ENCODE results near the gene SLC7A4.

Gene SLC7A4

DNA sequence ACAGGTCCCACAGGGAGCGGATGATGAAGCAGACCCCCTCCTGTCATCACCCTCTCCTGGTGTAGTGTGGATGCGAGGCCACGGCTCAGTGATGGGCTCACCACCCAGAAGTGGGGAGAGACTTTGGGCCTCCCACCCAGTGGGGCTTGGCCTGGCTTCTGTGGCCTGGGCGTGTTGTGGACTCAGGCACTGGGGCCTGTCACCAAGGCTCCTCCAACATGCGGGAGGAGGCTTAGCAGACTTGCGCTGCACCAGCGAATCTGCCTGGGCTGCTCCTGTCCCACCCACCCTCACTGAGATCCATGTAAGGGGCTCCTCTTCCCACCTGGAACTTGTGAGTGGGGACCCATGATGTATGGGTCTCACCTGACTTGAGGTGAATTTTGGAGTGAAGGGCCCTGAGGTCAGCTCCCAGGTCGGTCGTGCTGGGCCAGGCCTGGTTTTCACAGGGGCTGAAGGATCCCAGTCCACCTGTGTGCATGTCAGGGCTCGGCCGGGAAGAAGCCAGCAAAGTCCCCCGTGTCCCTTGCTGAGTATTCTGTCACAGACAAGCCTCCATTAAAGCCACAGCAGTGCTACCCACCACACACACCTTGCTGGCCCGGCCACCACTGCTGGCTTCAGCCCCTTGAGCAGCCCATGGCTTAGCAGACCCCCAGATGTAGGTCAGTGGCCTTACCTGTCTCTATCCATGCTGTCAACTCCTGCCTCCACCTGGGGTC is 34.7 kb downstream of the SLC7A4 start:
- DNase-seq: no peak

DNA sequence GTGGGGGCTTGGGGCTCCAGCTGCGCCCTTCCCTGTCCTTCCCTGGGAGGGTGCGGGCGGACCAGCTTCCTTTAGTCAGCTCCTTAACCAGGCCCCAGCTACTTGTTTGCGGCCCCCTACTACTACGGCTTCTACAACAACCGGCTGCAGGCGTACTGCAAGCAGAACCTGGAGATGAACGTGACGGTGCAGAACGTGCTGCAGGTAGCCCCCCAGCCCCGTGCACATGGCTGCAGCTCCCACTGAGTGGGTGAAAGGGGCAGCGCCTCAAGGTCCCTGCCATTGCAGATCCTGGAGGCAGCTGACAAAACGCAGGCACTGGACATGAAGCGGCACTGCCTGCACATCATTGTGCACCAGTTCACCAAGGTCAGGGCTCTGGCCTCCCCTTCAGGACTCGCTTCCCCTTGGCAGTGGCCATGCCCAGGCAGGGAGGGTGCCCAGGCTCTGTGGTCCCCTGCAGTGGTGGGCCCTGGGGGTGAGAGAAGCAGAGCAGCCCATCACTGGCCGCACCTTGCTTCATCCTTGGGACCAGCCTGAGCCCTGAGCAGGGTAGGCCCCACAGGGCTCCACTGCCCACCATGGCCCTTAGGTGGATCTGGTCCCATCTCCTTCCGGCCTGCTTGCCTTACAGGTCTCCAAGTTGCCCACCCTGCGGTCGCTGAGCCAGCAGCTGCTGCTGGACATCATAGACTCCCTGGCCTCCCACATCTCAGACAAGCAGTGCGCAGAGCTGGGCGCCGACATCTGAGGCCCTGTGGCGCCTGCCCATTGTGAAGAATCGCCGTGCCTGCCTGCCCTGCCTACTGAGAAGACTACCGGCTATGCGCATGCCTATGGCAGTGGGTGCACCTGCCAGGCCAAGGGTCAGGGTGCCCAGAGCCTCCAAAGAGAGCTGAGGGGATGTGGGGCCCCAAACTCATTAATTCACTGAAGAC is 35.5 kb downstream of the SLC7A4 start:
- DNase-seq: no peak

DNA sequence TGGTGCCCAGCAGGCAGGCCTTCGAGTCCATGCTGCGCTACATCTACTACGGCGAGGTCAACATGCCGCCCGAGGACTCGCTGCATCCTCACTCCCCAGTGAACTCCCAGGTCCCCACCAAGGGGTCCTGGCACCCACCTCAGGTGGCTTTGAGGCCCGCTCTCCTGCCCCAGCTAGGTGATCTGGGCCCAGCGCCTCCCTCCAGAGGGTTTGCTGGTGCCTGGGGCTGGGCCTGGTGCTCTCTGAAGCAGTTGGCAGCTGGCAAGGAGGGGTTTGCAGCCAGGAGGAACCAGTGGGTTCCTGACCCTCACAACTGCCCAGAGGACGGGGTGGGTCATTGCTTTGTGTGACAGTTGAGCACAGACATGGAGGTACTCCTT is 36.3 kb downstream of the SLC7A4 start:
- DNase-seq: no peak

DNA sequence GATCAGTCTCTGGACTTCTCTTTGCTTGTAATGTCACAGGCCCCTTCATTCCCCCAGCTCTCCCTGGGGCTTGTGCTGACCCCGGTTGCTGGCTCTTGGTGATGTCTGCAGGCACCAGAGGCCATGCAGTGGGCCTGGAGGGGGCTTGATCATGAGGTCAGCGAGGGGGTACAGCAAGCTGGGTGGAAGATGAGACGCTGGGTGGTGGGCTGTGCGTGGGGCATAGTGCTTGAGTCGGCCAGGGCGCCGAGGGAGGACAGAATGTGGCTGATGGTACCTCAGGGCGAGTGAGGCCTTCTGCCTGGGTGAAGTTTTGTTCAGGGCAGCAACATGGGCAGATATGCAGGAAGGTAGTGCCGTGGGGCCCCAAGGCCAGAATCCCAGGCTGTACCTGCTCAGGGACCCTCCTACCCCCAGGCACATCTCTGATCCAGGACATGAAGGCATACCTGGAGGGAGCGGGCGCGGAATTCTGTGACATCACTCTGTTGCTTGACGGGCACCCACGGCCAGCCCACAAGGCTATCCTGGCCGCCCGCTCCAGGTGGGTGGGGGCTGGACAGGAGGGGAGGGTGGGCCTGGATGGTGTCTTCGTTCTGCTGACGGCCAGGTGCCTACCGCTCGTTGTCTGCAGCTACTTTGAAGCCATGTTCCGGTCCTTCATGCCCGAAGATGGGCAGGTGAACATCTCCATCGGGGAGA is 36.9 kb downstream of the SLC7A4 start:
- DNase-seq: no peak

DNA sequence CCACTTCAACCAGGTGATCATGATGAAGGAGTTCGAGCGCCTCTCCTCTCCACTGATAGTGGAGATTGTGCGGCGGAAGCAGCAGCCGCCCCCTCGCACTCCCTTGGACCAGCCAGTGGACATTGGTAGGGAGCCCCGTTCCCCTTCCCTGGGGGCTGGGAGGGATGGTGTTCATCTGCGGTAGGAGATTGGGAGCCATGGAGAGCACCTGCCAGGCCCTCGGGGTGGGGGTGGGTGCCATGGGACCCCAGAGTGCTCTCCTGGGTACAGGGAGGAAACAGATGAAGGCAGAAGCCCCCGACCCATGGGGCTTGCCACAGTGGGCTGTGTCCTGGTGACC is 37.5 kb downstream of the SLC7A4 start:
- DNase-seq: no peak

DNA sequence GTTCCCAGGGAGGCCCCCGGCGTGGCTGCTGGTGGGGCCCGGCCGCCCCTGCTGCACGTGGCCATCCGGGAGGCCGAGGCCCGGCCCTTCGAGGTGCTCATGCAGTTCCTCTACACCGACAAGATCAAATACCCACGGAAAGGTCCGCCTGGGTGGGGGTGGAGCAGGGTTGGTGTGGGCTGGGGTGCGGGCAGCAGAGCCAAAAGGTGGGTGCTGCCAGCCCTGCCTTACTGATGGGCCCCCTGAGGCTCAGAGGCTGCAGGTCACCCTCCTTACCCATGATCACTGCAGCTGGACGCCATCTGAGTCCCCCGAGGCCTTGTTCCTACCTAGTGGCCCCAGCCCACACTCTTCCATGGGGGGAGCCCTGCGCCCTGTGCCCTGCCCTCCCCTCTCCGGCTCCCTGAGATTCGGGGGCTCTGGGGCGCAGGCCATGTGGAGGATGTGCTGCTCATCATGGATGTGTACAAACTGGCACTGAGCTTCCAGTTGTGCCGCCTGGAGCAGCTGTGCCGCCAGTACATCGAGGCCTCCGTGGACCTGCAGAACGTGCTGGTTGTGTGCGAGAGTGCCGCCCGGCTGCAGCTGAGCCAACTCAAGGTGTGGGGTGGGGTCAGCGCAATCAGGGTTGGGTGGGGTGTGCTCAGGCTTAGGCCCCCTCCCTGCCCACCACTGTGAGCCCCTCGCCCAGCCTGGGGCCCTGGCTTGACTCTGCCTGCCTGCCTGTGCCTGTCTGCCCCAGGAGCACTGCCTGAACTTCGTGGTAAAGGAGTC is 38.0 kb downstream of the SLC7A4 start:
- DNase-seq: no peak

DNA sequence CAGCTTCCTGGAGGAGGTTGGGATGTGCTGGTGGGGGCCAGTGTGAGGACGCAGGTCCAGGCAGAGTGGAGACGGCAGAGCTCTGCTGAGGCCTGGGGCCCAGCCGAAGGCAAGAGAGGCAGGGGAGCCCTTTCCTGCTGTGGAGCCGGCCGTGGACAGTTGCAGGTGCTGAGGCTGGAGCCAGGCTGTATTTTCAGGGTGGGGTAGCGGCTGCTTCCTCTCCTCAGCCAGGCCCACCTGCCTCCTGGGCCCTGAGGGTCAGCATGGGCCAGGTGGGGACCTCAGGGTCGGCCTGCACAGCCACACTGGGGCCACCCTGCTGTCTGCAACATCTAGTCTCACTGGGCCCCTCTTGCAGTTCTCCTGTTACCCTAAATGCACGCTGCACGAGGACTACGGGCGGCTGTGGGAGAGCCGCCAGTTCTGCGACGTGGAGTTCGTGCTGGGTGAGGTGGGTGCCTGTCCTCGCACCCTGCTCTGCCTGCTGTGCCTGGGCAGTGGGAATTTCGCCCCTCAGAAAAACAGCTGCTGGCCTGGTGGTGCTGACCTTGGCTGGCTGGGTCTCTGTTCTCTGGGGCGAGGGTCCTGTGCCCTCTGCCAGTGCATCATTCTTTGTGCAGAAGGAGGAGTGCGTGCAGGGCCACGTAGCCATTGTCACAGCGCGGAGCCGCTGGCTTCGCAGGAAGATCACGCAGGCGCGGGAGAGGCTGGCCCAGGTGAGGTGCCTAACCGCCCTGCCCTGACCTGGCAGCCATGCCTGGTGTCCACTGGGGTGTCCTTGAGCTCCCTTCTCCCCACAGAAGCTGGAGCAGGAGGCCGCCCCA is 38.8 kb downstream of the SLC7A4 start:
- no peak for DNase-seq

DNA sequence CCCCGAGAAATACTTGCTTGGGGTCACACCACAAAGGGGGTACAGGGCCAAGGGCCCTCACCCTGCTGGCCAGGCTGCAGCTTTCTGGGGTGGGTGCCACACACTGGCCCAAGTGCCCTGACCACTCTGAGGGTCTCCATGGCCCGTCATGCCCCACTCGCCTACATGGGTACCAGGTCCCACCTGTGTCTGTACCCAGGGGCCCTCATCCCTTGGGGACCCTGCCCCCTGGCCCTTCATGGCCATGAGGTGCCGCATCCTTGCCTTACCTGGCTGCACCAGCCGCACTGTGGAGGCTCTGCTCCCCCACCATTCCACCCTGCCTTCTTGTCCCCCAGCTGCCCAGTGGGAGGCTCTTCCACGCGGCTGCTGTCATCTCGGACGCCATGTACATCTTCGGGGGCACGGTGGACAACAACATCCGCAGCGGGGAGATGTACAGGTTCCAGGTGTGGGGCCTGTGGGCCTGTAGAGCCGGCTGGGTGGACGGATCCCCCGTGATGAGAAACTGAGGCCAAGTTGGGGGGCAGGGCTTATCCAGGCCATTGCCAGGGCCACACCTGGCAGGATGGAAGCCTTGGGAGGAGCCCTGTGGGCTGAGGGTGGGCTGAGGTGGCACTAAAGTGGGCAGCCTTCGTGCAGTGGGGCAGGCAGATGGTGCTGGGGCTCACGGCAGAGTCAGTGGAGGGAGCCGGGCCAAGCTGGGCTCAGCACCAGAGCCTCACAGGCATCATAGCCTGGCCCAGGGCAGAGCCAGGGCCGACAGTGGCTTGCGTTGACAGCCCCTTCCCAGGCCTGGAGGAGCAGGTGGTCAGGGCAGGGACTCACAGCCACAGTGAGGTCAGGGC is 39.7 kb downstream of the SLC7A4 start:
- no peak for DNase-seq

DNA sequence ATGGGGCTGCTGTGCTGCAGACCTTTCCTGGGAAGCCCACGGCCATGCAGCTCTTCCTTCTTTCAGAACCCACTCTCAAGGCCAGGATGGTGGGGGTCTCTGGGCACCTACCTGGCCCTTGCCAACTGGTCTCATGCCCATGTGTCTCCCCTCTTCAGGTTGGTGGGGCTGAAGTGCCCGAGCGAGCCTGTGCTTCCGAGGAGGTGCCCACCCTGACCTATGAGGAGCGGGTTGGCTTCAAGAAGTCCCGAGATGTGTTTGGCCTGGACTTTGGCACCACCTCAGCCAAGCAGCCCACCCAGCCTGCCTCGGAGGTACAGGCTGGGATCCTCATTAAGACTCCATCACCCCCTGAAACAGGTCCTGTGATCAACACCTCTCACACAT is 40.3 kb downstream of the SLC7A4 start:
- no peak for DNase-seq

DNA sequence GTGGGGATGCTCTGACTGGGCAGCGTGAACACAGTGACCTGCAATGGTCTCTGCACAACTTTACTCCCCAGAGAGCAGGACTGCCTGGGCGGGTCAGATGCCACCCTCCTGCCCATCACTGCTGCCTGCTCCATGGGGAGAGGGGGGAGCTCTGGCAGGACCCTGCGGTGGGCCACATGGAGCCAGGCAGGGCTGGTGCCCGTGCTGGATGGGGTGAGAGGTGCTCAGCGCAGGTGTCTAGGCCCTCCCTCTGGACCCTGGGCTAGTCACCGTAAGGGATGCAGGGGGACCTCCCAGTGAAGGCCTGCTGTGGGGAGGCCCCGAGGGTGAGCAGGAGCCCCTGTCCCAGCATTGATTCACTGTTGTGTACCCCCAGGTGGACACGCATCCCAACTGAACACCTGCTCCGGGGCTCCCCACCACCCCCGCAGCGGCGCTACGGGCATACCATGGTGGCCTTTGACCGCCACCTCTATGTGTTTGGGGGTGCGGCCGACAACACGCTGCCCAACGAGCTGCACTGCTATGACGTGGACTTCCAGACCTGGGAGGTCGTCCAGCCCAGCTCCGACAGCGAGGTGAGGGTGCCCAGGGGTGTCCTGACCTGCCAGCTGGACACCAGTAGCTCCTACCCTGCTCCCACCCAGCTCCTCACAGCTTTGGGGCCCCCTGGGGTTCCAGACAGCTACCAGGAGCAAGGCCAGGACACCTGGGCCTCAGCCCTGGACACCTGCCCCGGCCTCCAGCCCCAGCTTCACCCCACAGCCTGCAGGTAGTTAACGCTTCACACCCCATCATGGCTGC is 40.9 kb downstream of the SLC7A4 start:
- DNase-seq: no peak

DNA sequence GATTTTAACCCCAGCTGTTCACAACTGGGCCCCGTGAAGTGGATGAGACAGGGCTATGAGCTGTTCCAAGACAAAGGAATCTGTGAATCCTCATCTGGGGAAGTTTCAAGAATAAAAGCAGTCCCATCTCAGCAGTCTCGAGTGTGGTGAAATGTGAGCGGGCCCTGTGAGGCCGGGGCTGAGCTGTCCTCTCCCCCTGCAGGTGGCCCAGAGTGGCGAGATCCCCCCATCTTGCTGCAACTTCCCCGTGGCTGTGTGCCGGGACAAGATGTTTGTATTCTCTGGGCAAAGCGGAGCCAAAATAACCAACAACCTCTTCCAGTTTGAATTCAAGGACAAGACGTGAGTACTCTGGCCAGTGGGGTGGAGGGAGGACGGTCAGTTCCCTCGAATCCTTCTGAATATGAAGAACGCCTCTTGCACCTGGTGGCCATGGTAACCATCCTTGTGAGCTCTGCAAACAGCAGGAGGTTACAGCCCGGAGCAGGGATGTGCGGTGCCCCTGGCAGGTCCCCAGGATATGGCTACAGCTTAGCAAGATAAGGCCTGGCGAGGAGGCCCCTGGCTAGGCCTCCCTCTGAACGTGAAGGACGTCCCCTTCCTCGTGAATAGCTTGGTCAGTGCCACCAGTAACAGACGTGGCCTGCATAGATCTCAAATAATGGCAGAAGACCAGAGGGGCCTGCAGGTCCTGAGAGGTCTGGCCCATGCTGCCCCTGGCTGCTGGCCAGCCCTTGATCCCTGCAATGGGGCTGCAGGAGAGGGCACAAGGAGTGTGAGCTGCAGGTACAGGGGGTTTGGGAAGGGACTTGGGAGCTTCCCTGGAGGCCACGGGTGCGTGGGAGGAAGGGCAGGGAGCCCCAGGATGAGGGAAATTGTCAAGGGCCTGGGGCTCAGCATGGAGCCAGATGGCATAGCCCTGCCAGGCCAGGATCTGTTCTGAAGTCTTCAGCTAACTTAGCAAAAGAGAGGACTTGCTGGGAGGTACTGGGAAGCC is 41.9 kb downstream of the SLC7A4 start:
- no peak for DNase-seq

DNA sequence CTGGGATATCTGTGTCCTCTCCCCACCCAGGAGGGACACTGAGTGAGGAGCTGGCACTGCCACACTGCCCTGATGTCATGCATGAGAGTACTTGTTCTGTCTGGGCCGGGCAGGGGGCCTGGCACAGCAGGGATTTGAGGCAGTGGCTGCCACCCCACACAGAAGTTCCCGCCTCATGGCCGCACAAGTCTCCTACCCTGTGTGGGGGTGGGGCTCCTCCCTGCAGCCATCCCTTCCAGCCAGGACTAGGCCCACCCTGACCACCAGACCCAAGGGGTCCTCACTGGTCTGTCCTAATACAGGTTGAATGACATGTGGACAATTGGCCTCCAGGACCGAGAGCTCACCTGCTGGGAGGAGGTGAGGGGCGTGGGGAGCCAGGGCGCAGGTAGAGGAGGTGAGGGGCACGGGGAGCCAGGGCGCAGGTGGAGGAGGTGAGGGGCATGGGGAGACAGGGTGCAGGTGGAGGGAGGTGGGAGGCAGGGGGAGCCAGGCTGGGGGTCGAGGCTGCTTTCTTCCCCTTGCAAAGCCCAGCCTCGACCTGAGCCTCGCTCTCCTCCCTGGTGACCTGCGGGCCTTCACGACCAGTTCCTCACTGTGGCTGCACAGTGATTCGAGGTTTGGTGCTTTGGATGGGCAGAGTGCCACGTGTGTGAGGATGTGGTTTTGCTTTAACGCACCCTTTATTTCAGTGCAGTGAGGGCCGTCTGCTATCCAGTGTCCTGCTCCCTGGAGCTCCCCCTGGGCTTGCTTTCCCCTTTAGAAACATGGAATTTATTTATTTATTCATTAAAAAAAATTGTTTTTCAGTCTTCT is 42.8 kb downstream of the SLC7A4 start:
- DNase-seq: no peak

DNA sequence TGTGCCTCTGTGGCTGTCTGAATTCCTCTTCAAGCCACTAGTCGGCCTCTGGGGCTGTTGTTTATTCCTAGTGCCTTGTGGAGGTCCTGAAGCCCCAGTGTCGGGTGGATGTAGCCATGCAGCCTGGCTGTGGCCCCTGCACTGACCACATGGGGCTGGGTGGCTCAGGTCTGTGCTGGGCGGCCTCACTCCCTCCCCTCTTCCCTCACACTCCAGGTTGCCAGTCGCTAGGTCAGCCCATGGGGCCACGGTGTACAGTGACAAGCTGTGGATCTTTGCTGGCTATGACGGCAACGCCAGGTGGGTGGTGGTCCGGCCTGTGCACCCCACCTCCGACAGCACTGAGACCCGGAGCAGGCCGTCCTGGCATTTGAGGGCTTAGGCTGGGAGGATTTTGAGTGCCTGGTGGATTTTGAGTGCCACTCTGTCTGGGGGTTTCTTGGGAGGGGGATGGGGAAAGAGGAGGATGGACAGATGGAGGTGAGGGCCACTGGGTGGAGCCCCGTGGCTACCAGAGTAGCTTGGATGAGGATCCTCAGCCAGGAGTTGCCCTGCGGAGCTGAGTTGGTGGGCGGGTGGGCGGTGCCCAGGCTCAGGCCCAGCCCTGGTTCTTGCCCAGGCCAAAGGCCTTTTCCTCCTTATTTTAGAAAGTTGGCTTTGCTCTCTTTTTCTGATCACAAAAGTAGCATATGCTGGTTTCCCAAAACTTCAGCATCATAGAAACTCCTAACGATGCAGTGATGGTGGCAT is 43.6 kb downstream of the SLC7A4 start:
- DNase-seq: no peak

DNA sequence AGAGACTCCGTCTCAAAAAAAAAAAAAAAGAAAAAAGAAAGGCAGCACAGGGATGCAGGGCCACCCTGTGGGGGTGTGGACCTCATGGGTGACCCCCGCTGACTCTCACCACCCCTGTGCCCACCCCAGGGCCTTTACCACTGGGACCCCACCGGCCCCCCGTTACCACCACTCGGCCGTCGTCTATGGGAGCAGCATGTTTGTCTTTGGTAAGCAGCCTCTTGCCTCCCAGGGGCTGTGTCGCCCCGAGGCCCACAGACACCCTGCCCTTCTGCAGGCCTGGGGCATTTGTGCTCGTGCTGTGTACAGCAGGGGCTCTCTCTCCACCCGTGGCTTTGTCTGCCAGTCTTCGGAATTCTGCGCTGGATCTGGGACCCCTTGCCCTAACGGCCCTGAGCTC is 45.0 kb downstream of the SLC7A4 start:
- no peak for DNase-seq

DNA sequence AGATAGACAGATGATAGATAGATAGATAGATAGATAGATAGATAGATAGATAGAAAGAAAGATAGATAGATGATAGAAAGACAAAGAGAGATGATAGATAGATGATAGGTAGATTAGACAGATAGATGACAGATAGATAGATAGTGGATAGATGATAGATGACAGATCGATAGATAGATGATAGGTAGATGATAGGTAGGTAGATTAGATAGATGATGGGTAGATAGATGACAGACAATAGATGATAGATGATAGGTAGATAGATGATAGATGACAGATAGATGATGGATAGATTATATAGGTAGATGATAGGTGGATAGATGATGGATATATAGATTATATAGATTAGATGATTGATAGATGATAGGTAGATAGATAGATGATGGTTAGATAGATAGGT is 46.0 kb downstream of the SLC7A4 start:
- DNase-seq: no peak

DNA sequence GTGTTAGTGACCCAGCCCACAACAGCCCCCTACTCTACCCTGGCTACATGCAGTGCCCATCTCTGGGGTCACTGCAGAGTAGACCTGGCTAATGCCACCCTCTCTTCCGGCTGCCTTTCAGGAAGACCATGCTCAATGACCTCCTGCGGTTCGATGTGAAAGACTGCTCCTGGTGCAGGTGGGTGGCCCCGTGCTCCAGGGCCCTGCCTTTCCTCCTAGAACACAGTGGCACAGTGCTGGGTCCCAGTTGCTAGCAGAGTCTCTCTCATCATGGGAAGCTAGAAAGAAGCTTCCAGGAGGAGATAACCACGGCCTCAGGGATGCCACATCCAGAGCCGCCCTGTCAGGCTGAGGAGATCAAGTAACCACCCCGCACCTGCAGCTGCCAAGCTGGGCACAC is 46.6 kb downstream of the SLC7A4 start:
- DNase-seq: no peak

DNA sequence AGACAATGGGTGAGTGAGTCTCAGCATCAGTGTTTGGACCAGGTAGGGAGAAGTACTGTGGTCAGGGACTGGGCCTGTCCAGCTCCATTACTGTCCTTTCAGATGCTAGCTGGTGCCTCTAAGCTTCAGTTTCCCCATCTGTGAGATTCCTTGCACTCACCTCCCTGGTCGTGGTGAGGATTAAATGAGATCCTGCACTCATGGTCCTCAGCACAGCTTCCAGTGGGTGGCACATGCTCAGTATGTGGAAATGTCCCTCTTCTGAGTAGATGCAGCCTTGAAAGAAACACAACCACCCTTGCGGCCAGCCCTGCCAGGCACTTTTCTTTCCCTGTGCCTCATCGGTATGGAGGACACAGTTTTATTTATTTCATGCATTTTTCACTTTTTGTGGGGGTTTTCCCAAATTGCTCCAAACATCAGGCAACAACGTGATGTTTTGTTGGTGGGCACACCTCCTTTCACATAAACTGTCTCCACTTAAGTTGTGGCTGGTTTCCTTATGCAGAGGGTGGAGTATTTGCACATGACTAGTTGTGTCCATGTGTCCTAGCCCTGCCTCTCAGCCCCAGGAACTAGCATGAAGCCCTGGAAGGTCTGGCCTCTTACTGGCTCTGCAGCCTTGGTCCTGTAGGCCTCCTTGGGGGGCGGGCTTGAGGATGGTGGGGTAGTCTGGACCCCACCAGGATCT is 49.1 kb downstream of the SLC7A4 start:
- no peak for DNase-seq
